Activated T-cell treated with anti-CD3 and anti-CD28 coated beads for 4 hours (primary cell): Measurements from ENCODE around the gene HIVEP2.

Experiments used
- DNase-seq: peaks from one replicate; pipeline ENCODE4 v3.0.0-alpha.2; 2020

The HIVEP2 gene

DNA sequence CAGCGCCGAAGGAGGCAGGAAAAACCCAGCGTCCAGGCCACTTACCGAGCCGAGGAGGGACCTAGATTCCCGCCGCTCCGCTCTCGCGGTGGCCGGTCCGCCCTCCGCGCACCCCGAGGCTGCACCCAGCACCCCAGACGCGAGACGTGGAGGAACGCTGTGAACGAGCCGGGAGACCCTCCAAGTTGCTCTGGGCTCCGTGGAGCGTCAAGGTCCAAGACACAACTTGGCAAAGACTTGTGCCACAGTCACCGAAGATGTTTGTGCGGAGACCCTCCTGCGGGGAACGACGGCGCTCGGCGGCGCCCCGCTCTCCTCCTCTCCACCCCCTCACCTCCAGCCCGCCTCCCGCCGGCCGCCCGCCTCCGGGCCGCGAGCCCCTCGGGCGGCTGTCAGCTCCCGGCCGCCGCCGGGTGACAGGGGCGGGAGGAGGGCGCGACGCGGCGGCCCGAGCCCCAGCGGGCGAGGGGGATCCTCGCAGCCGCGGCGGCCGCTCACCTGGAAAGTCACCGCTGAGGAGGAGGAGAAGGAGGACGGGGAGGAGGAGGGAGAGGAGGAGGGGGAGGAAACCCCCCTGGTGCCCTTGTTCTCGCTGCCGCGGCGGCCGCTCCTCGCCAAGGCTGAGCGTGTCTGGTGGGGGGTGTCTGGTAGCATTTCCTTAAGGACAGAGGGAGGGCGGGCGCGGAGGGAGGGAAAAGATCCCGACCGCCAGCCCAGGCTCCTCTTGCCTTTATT lies 637 bp upstream of the HIVEP2 start:
- peak; percentile 53 for DNase-seq

- DNase-seq, result peak; percentile 95
These were observed 590 bp downstream of the HIVEP2 start for GRCh38 chr6:142944124-142945048.

DNA sequence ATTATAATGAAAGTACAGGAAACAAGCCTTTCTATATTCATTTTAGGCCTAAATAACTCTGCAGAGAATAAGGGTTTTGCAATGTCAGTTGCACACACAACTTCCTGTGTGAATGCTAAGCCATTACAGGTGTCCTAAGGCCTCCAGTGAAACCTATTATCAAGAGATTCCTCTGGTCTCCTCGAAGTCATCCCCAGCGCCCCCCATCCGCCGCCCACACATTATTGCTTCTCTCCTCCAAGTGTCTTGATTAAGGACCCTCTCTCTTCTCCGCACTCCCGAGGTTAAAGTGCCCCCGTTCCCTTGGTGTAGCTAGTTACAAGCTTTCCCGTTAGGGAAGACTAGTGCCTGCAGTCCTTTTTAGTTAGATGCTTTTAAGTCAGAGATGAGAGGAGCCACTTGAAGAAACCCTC lies 1.3 kb downstream of the HIVEP2 start:
- peak; percentile 40 for DNase-seq

- DNase-seq, result no peak
These were observed 2.2 kb downstream of the HIVEP2 start for GRCh38 chr6:142942805-142943227.

- no peak for DNase-seq
These were observed 2.7 kb downstream of the HIVEP2 start for GRCh38 chr6:142942238-142942637.

GRCh38 chr6:142941018-142941417 lies 4.0 kb downstream of the HIVEP2 start:
- DNase-seq, result no peak

GRCh38 chr6:142940487-142940886 lies 4.5 kb downstream of the HIVEP2 start:
- DNase-seq, result no peak

DNA sequence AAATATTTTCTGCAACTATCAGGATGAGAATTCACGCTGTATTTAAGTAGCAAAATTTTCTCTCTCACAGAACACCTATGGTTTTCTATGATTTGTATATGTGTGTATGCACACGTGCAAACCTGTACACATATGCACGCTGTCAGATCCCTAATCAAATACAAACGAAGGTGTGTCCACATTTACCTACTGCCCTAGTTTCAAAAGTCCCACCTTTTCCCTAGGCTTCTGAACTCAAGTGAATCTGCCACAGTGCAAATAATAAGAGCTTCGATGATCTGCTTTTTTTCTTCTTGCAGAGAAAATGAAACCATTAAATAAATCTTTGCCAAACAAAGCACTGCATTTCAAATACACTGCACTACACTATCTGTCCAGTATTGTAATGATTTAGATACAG lies 6.5 kb downstream of the HIVEP2 start:
- DNase-seq, result no peak

DNA sequence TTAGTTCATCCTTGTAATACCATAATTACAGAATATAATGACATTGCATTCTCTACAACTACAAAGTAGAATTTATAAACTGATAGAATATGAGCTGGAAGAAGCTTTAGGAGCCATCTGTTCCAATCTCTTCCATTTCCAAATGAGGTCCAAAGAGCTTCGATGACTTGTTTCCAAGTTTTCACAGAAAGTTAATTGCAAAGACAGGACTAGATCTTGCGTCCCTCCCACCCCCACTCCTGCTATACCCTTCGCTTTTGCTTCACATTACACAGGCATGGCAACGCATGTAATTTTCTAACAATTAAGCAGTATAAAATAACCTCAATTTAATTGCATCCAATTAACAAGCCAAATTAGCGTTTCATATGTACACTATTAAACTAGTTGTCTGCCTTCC lies 7.0 kb downstream of the HIVEP2 start:
- DNase-seq, result no peak

DNA sequence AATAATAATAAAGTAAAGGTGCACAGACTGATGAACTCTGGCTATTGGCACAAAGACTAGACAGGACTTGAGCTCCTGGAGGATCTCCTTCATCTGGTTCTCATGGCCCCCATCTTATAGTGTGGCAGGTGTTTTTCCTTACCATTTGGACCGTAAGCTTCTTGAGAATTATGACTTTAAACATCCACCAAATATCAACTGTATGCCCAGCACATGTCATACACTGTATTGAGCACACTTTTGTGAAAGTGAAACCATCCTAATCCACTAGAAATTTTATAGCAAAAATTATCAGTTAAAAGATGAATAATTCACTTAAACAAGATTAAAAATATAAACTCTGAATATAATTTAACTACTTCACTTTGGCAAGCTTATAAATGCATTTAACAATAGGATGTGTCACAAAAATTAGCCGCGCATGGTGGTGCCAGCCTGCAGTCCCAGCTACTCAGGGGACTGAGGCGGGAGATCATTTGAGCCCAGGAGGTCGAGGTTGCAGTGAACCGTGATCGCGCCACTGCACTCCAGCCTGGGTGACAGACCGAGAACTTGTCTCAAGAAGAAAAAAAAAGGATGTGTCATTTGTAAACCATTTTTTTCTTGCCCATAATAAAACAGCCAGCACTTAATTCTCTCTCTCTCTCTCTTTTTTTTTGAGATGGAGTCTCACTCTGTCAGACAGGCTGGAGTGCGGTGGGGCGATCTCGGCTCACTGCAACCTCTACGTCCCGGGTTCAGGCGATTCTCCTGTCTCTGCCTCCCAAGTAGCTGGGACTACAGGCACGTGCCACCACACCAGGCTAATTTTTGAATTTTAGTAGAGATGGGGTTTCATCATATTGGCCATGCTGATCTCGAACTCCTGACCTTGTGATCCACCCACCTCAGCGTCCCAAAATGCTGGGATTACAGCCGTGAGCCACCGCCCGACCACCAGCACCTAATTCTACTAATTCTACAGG lies 9.1 kb downstream of the HIVEP2 start:
- no peak for DNase-seq

DNA sequence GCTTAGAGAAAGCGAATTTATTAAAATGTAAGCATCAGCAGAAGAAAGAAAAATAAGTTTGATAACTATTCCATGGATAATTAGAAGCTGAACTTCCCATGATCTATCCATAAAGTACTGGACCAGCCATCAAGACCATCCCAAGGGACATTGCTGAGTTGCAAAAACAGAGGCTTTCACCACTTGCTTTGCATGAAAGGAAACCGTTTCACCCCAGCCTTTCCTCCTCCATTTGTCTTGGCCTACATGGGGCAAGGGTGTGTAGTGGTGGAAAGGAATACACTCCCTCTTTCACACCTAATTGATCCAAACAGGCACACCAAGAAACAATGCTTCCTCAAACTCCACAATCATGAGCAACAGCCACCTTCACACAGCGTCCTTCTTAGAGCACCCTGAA lies 10.4 kb downstream of the HIVEP2 start:
- no peak for DNase-seq

- no peak for DNase-seq
These were observed 10.9 kb downstream of the HIVEP2 start for GRCh38 chr6:142934106-142934505.

DNA sequence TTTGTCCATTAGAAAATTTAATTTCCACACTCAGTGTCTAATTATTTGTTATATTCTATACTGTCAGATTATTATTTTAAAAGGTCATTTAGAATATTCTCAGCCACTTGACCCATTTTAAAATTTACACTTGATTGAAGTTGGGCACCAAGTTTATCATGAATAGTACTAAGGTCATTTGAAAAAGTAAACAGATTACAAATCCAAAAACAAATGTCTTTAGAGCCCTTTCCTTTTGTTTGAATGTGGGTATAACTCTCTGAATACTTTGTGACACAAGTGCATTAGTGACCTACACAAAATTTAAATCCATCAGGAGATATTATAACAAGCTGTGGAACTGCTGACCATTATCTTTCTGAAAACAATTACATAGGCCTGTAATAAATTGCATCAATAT lies 11.3 kb downstream of the HIVEP2 start:
- no peak for DNase-seq

DNA sequence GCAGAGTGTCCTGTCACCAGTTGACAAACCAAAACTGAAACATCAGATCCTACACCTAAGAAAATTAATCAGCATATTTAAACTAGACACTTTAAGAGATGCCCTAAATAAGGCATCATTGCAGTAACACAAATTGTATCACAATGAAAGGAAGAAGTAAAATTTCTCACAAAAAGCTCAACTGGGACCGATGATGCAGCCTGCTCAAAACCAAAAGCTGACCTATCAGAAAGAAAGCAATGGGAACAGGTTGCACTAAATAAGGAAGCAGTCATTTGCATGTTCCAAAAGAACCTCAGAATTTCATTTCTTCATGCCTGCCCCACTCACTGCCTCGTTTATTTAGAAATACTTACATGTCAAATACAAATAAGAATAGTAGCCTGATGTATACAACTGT lies 12.1 kb downstream of the HIVEP2 start:
- no peak for DNase-seq

GRCh38 chr6:142929751-142930358 lies 15.1 kb downstream of the HIVEP2 start:
- DNase-seq, result no peak

DNA sequence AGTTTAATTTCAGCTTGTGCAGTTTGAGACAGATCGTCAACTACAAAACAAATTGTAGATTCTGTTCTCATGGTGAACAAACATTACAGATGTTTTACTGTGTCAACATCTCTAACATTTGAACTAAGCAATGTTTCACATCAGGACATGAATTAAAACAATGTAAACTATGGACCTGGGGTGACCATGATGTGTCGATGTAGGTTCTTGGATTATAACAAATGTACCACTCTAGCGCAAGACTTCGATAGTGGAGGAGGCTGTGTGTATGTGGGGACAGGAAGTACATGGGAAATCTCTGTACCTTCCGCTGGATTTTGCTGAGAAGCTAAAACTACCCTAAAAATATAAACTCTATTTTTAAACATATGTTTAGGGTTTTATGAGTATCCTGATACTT lies 17.1 kb downstream of the HIVEP2 start:
- DNase-seq, result no peak

GRCh38 chr6:142927271-142927580 lies 17.8 kb downstream of the HIVEP2 start:
- DNase-seq, result no peak

GRCh38 chr6:142926494-142927270 lies 18.3 kb downstream of the HIVEP2 start:
- peak; percentile 27 for DNase-seq

- DNase-seq, result no peak
These were observed 18.8 kb downstream of the HIVEP2 start for GRCh38 chr6:142926177-142926493.

DNA sequence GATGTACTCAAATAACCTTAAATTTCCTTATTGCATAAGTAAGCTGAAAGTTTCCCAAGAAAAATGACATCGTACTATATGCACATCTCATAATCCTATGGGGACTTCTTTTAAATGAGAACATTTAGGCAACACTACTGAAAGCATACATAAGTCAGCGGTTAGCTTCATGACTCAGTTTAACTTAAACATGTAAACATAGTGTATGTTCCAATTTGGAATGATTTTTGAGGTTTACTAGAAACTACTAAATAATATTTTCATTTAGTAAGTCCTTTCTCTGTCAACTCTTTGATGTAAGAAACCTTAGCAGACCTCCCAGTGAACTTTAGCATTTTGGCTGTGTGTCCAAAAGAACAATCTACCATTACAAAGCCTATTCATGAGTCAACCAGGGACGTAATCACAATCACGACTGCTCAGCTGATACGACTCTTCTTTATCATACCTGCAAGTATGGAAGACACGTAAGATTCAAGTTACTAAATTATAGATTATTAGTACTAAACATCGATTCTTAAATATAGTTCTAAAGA lies 19.3 kb downstream of the HIVEP2 start:
- DNase-seq, result no peak

- no peak for DNase-seq
These were observed 26.5 kb downstream of the HIVEP2 start for GRCh38 chr6:142918339-142919042.
